Kidney (tissue), 14 donors: Measurements from ENCODE around the gene ARL5C. TPM values are rescaled to one million over a fixed set of nuclear protein-coding genes. Genes with fewer than 3 reads are reported as not detected.
A peak's percentile ranks its signal among the peaks of the same experiment; 100 is the strongest.

Experiments
- DNase-seq, 5 donors: peaks; one replicate each; pipeline ENCODE4 v3.0.0-alpha.2; 2013 to 2020
- FAIRE-seq: peaks from 2 replicates; lab custom pipeline; 2012; peaks lifted over from hg19 to GRCh38; lab: Jason Lieb, UNC
- H3K27ac ChIP-seq, 2 donors: one replicate each; pipeline ENCODE4 v1.7.0; 2013; ENCODE audit warnings: low read depth in 2 of 2, low read length in 2 of 2, inconsistent platforms in 1 of 2
- H3K27me3 ChIP-seq: one replicate; pipeline ENCODE4 v1.7.1; 2013; ENCODE audit warnings: low read length, inconsistent platforms; ENCODE audit not compliant: control insufficient read depth, insufficient read depth
- H3K36me3 ChIP-seq, 3 donors: one replicate each; pipeline versions ENCODE4 v1.7.0 to v1.7.1; 2013; ENCODE audit warnings: low read length in 3 of 3, control low read depth in 1 of 3, inconsistent platforms in 1 of 3; ENCODE audit not compliant: insufficient read depth in 3 of 3, control insufficient read depth in 2 of 3
- H3K4me1 ChIP-seq, 3 donors: one replicate each; pipeline versions ENCODE4 v1.7.0 to v1.7.1; 2013; ENCODE audit warnings: low read length in 3 of 3, inconsistent platforms in 1 of 3, low read depth in 1 of 3; ENCODE audit not compliant: control insufficient read depth in 2 of 3, insufficient read depth in 2 of 3
- H3K4me3 ChIP-seq, 3 donors: one replicate each; pipeline versions ENCODE4 v1.7.0 to v1.8.1; 2013; ENCODE audit warnings: low read length in 3 of 3, control low read depth in 1 of 3, inconsistent platforms in 1 of 3
- H3K9ac ChIP-seq, 3 donors: one replicate each; pipeline versions ENCODE4 v1.7.0 to v1.7.1; 2013; ENCODE audit warnings: low read length in 3 of 3, control low read depth in 1 of 3, inconsistent platforms in 1 of 3
- H3K9me3 ChIP-seq, 3 donors: one replicate each; pipeline versions ENCODE4 v1.7.0 to v1.7.1; 2013; ENCODE audit warnings: low read length in 3 of 3, control low read depth in 1 of 3, inconsistent platforms in 1 of 3; ENCODE audit not compliant: control insufficient read depth in 2 of 3, insufficient read depth in 1 of 3
- CTCF ChIP-seq: IDR thresholded peaks from 3 replicates; pipeline ENCODE4 v1.5.1; 2012; ENCODE audit warnings: mild to moderate bottlenecking, moderate library complexity, borderline replicate concordance; ENCODE audit not compliant: insufficient read depth; ENCODE audit errors: extremely low read depth
- intact Hi-C: fragments of 100-400 bp; cut with DNase I; formaldehyde crosslinking; loops from one replicate; pipeline ENCODE4 v1.11.1; 2022
- polyA plus RNA-seq: library from polyadenylated mRNA; stranded (reverse); fragments of 350-450 nt; fragmentation: Illumina TruSeq; extraction: RNeasy Lipid Tissue Mini Kit (QIAGEN cat#74804); gene quantifications from one replicate; pipeline ENCODE4 v1.2.3, GENCODE V29; 2014; ENCODE audit warnings: low read depth, low replicate concordance; ENCODE audit not compliant: insufficient read depth
- total RNA-seq: library from RNA; stranded (reverse); fragmentation: NEBNext Ultra II Directional; extraction: Animal tissue kit (Norgen Biotek cat#: 25700); gene quantifications from one replicate; pipeline ENCODE4 v1.2.1, GENCODE V29; 2021
- donor health status: control.
- donor health status: control.
- donor health status: control.
- donor health status: control.
- donor health status: control.
- donor health status: DM: yes; HTN: yes; CAD: no.
- donor health status: Normal renal cell carcinoma (clear cell type).

Gene ARL5C
- total and polyA plus RNA-seq, 2 donors from 2014 or later, result not detected

- Histone ChIP-seq H3K4me1 (peaks cover 3 to 15% (median 9%) of the 10 kb centered on the region in 3 donors), H3K27me3 (no peaks in the 10 kb centered on the region), H3K27ac (peak overlapping the region; percentile 99 to 100), H3K9me3 (no peaks in the 10 kb centered on the region), H3K36me3 (peaks cover 18 to 37% (median 32%) of the 10 kb centered on the region in 3 donors), H3K9ac (peak overlapping the region; percentile 86 to 95 (median 89)), H3K4me3 (peak overlapping the region; percentile 96 to 98 (median 97))
- TF ChIP-seq CTCF, result no peak
- FAIRE-seq, result no peak
- no peak for DNase-seq
- intact Hi-C loops, result no loop called here
Measured at GRCh38 chr17:39200957-39201510, 35.1 kb upstream of the ARL5C start.

GRCh38 chr17:39200070-39200879 lies 34.3 kb upstream of the ARL5C start, which contains the start of gene RPL19:
Gene RPL19, plus strand, starts transcription at chr17:39200283. Its CDS starts 62 bp downstream, at chr17:39200345.
- Histone ChIP-seq H3K9me3 (no peaks in the 10 kb centered on the region), H3K4me3 (peak within 1 kb of the TSS; percentile 96 to 98 (median 97)), H3K4me1 (peaks cover 3 to 15% (median 9%) of the 10 kb centered on the region in 3 donors), H3K9ac (peak within 1 kb of the TSS; percentile 86 to 95 (median 89)), H3K36me3 (peaks cover 18 to 37% (median 32%) of the 10 kb centered on the region in 3 donors), H3K27me3 (no peaks in the 10 kb centered on the region), H3K27ac (peak within 1 kb of the TSS; percentile 99 to 100)
- intact Hi-C loops, result no loop called here
- DNase-seq (peak in 3 of 5 donors; percentile 81 to 93 (median 86)), FAIRE-seq (no peak)
- no peak for TF ChIP-seq CTCF

GRCh38 chr17:39199820-39200069 lies 33.8 kb upstream of the ARL5C start:
- no peak for TF ChIP-seq CTCF
- Histone ChIP-seq H3K9me3 (no peaks in the 10 kb centered on the region), H3K4me3 (peak overlapping the region; percentile 96 to 98 (median 97)), H3K9ac (peak overlapping the region; percentile 61 to 95 (median 86)), H3K27me3 (no peaks in the 10 kb centered on the region), H3K27ac (peak overlapping the region; percentile 99 to 100), H3K36me3 (peaks cover 18 to 31% (median 28%) of the 10 kb centered on the region in 3 donors), H3K4me1 (peaks cover 3 to 15% (median 9%) of the 10 kb centered on the region in 3 donors)
- FAIRE-seq (peak; percentile 78), DNase-seq (peak; percentile 92 to 98 (median 95))
- intact Hi-C loops, result no loop called here
